Neural progenitor cell (in vitro differentiated cells): ENCODE measurements around the gene PLP1.

Source experiments
- EZH2 ChIP-seq: fragments of 200-600 bp; sonication (generic); IDR thresholded peaks from 2 replicates; pipeline ENCODE4 v1.6.1; 2017; ENCODE audit warnings: antibody characterized with exemption, mild to moderate bottlenecking, moderate library complexity
- EZH2phosphoT487 ChIP-seq: fragments of 200-600 bp; sonication (generic); IDR thresholded peaks from 2 replicates; pipeline ENCODE4 v1.6.1; 2017; ENCODE audit warnings: antibody characterized with exemption
- TF ChIP-seq, protein P1 (sequence below): fragments of 200-600 bp; sonication (generic); IDR thresholded peaks from 2 replicates; pipeline ENCODE4 v1.5.1; 2017; ENCODE audit warnings: antibody characterized with exemption, mild to moderate bottlenecking

GRCh38 chrX:103741879-103742278 is 34.8 kb upstream of the PLP1 start:
- TF ChIP-seq, protein P1, sequence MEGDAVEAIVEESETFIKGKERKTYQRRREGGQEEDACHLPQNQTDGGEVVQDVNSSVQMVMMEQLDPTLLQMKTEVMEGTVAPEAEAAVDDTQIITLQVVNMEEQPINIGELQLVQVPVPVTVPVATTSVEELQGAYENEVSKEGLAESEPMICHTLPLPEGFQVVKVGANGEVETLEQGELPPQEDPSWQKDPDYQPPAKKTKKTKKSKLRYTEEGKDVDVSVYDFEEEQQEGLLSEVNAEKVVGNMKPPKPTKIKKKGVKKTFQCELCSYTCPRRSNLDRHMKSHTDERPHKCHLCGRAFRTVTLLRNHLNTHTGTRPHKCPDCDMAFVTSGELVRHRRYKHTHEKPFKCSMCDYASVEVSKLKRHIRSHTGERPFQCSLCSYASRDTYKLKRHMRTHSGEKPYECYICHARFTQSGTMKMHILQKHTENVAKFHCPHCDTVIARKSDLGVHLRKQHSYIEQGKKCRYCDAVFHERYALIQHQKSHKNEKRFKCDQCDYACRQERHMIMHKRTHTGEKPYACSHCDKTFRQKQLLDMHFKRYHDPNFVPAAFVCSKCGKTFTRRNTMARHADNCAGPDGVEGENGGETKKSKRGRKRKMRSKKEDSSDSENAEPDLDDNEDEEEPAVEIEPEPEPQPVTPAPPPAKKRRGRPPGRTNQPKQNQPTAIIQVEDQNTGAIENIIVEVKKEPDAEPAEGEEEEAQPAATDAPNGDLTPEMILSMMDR = no peak
- TF ChIP-seq EZH2 (no peak), EZH2phosphoT487 (no peak)
